ENCODE measurements around the gene PAXX. TPM values are rescaled to one million over a fixed set of nuclear protein-coding genes. Genes with fewer than 3 reads are reported as not detected.

The PAXX gene
- total RNA-seq, 1 experiment from 2014 or later, result 89.0 TPM

GRCh38 chr9:136972335-136972734, 19.9 kb upstream of the PAXX start:
- peaks cover 2 to 18% of the 10 kb centered on the region in 2 experiments; a peak in 3 of 4 replicates for H3K4me1 ChIP-seq (ENCODE audit: control insufficient read depth in 1 of 2, insufficient read depth in 2 of 2, low read length in 2 of 2)
- H3K4me3 ChIP-seq (replicated peaks in 1 of 2; ENCODE audit: low read depth in 1 of 2, low read length in 2 of 2), result no peak overlapping the region
- no peak overlapping the region for H3K4me2 ChIP-seq (ENCODE audit: low read length)
- TF ChIP-seq CEBPB (IDR thresholded peaks at IDR 0.05; ENCODE audit: low read depth) (no peak), ZFX (IDR thresholded peaks at IDR 0.05) (no peak), POLR2AphosphoS5 (IDR thresholded peaks at IDR 0.05; ENCODE audit: low read depth, low read length) (no peak), CTCF (IDR thresholded peaks at IDR 0.05 in 2 of 3, conservative IDR thresholded peaks at IDR 0.05 in 1 of 3; ENCODE audit: borderline replicate concordance in 1 of 3, insufficient read depth in 1 of 3, low read depth in 2 of 3, low read length in 2 of 3) (no peak)
- TF ChIP-seq, protein P1, sequence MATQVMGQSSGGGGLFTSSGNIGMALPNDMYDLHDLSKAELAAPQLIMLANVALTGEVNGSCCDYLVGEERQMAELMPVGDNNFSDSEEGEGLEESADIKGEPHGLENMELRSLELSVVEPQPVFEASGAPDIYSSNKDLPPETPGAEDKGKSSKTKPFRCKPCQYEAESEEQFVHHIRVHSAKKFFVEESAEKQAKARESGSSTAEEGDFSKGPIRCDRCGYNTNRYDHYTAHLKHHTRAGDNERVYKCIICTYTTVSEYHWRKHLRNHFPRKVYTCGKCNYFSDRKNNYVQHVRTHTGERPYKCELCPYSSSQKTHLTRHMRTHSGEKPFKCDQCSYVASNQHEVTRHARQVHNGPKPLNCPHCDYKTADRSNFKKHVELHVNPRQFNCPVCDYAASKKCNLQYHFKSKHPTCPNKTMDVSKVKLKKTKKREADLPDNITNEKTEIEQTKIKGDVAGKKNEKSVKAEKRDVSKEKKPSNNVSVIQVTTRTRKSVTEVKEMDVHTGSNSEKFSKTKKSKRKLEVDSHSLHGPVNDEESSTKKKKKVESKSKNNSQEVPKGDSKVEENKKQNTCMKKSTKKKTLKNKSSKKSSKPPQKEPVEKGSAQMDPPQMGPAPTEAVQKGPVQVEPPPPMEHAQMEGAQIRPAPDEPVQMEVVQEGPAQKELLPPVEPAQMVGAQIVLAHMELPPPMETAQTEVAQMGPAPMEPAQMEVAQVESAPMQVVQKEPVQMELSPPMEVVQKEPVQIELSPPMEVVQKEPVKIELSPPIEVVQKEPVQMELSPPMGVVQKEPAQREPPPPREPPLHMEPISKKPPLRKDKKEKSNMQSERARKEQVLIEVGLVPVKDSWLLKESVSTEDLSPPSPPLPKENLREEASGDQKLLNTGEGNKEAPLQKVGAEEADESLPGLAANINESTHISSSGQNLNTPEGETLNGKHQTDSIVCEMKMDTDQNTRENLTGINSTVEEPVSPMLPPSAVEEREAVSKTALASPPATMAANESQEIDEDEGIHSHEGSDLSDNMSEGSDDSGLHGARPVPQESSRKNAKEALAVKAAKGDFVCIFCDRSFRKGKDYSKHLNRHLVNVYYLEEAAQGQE (IDR thresholded peaks at IDR 0.05; ENCODE audit: low read depth), result no peak
- H3K9me3 ChIP-seq (ENCODE audit: control insufficient read depth in 1 of 2, insufficient read depth in 1 of 2, low read depth in 1 of 2, low read length in 2 of 2), result no peaks in the 10 kb centered on the region
- no TSS peak for BruUV-seq (replicated peaks)
- ChIA-PET RAD21 (ENCODE audit: low non-redundant PET in 1 of 2, low total read pairs in 2 of 2, uncharacterized antibody in 2 of 2, unreplicated experiment in 2 of 2) (no interaction called here), CTCF (no interaction called here), POLR2A (no interaction called here)
- DNase-seq (ENCODE audit: low read depth, low spot score) (no peak), ATAC-seq (no peak)
- H3K9ac ChIP-seq (ENCODE audit: low read length), result no peak overlapping the region
- H3K9me2 ChIP-seq (ENCODE audit: insufficient read depth), result no peaks in the 10 kb centered on the region
- no peaks in the 10 kb centered on the region for H4K20me1 ChIP-seq (ENCODE audit: insufficient read depth)
- no peak overlapping the region for H2AFZ ChIP-seq (ENCODE audit: low read depth, low read length, poor library complexity, severe bottlenecking)
- intact Hi-C loops (cut with micrococcal nuclease), result no loop called here
- H3K27ac ChIP-seq (ENCODE audit: low read depth, low read length), result no peak overlapping the region
- H3K79me2 ChIP-seq (ENCODE audit: insufficient read depth, low read length), result no peaks in the 10 kb centered on the region
- H3K36me3 ChIP-seq (ENCODE audit: control insufficient read depth in 1 of 2, insufficient read depth in 2 of 2, low read length in 2 of 2), result no peaks in the 10 kb centered on the region
- no peaks in the 10 kb centered on the region for H3K27me3 ChIP-seq (ENCODE audit: insufficient read depth, low read length)

All from HCT116 (cell line).